Large intestine (tissue), 3 donors: ENCODE data around the gene FAM110A. TPM values are rescaled to one million over a fixed set of nuclear protein-coding genes. Genes with fewer than 3 reads are reported as not detected.
"Not testable (repeated sequence)": the region's sequence is repeated elsewhere in the genome, so short reads cannot be mapped to it uniquely, and the experiment has no call there.

Source experiments
- DNase-seq, 2 donors: peaks; one replicate each; pipeline versions ENCODE4 v3.0.0 to v3.0.0-alpha.2; 2013
- H3K27ac ChIP-seq: one replicate; pipeline ENCODE4 v1.5.1; 2013; ENCODE audit warnings: low read length
- H3K27me3 ChIP-seq: 2 replicates; pipeline ENCODE4 v1.6.1; 2013; ENCODE audit warnings: low read length; ENCODE audit not compliant: control insufficient read depth, insufficient read depth
- H3K36me3 ChIP-seq: 2 replicates; pipeline ENCODE4 v1.6.1; 2013; ENCODE audit warnings: low read length; ENCODE audit not compliant: control insufficient read depth, insufficient read depth
- H3K4me1 ChIP-seq: one replicate; pipeline ENCODE4 v1.6.1; 2013; ENCODE audit warnings: low read length; ENCODE audit not compliant: control insufficient read depth, insufficient read depth
- H3K4me3 ChIP-seq: one replicate; pipeline ENCODE4 v1.5.1; 2013; ENCODE audit warnings: low read length
- H3K9me3 ChIP-seq: one replicate; pipeline ENCODE4 v1.6.1; 2013; ENCODE audit warnings: mild to moderate bottlenecking, low read depth, low read length, moderate library complexity; ENCODE audit not compliant: control insufficient read depth
- WGBS: methylation state at CpG from one replicate; pipeline ENCODE4 v1.1.5; 2013; ENCODE audit warnings: low lambda C conversion rate; ENCODE audit not compliant: insufficient coverage; 5-methylcytosine and 5-hydroxymethylcytosine counted together
- polyA plus RNA-seq: library from polyadenylated mRNA; unstranded; fragments of 120-200 nt; gene quantifications from one replicate; pipeline ENCODE4 v1.2.1, GENCODE V29; 2013

Gene FAM110A
- polyA plus RNA-seq, 1 donor = 7.5 TPM

DNA sequence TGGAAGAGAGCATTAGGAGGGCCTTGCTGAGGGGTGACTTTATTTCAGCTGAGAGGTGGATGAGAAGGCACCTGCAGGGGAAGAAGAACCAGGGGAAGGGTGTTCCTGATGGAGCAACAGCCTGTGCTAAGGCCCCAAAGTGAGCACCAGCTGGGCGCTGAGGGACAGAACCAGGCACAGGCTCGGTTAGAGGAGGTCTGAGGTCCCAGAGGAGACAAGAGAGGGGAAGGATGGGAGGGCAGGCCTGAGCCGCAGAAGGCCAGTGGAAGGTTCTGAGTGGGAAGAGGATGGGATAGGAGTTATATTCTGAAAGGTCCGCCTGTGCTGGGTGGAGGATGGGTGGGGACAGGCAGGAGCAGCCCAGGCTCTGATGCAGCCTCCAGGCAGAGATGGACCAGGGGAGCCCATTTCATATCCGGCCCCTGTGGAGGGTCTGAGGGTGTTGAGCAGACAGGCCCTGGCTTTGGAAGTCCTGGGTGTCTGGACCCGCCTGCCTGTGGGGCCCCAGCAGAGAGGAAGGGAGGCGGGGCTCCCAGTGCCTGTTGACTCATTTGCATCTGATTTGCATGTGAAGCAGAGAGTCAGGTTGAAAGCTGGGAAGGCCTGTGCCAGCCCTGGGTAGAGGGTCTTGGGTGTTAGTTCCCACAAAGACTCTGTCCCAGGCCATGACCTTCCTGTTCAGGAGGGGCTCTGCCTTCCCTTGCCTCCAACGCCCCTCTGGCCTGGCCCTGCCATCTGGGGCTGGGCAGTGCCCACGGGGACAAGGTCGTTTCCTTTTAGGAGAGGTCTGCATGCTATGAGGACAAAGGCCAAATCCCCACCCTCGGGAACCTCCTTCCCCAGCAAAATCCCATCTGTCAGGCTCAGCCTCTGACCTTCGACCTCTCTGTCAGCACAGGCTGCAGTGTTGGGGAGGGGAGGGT, 10.6 kb upstream of the FAM110A start:
- Histone ChIP-seq H3K27me3 (no peaks in the 10 kb centered on the region), H3K27ac (no peak overlapping the region), H3K4me1 (peaks cover 11% of the 10 kb centered on the region), H3K36me3 (no peaks in the 10 kb centered on the region), H3K9me3 (no peaks in the 10 kb centered on the region), H3K4me3 (no peak overlapping the region)
- peak in 1 of 2 donors; percentile 53 for DNase-seq
- WGBS = no CpG with 5 or more reads among the region's 12 CpGs

DNA sequence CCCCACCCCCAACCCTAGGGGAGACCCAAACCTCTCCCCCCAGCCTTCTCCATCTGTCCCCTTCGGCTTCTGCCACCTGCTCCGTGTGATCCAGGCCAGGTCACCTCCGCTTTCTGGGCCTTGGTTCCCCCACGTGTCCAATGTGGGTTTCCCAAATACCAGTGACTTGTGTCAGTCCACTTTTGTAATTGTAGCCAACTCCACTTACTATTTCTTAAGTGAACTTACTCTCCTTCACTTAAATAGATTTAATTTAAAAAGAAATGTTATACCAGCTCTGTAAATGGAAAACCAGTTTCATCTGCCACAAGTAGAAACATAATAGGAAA, 10.0 kb upstream of the FAM110A start:
- WGBS = 82% methylated on average over 2 of the region's 4 CpGs
- peaks cover 11% of the 10 kb centered on the region for H3K4me1 ChIP-seq
- no peak overlapping the region for H3K4me3 ChIP-seq
- H3K9me3 ChIP-seq = no peaks in the 10 kb centered on the region
- H3K27ac ChIP-seq = no peak overlapping the region
- no peaks in the 10 kb centered on the region for H3K27me3 ChIP-seq
- no peaks in the 10 kb centered on the region for H3K36me3 ChIP-seq
- DNase-seq = no peak

DNA sequence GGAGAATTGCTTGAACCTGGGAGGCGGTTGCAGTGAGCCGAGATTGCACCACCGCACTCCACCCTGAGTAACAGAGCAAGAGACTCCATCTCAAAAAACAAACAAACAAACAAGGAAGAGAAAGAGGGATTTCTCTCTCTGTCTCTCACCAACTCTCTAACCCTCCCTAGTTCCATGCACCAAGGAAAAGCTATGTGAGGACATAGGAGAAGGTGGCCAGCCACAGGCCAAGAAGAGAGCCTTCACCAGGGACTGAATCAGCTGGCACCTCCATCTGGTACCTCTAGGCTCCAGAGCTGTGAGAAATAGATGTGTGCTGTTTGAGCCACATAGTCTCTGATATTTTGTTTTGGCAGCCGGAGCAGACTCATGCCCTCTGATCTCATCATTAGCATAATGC, 9.0 kb upstream of the FAM110A start:
- Histone ChIP-seq H3K36me3 (no peaks in the 10 kb centered on the region), H3K27ac (no peak overlapping the region), H3K27me3 (no peaks in the 10 kb centered on the region), H3K9me3 (no peaks in the 10 kb centered on the region), H3K4me1 (peaks cover 16% of the 10 kb centered on the region), H3K4me3 (no peak overlapping the region)
- no peak for DNase-seq
- 80% methylated on average over 1 of the region's 4 CpGs for WGBS

DNA sequence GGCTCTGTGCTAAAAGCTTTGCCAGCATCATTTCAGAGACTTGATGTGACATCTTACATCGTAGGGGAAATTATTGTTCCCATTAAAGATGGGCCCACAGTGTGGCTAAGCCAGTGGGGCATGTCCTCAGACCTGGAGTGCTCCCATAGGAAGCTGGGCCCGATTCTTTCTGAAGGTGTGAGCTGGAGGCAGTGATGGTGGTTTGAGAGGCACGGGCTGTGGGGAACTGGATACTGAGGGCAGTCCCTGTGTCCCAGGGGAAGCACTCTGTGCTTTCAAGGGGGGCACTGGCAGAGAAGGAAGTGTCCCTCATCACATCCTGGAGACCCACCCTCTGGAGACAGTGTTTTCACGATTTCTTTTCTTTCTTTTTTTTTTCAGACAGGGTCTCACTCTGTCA, 8.6 kb upstream of the FAM110A start:
- no CpG with 5 or more reads among the region's 4 CpGs for WGBS
- no peaks in the 10 kb centered on the region for H3K27me3 ChIP-seq
- DNase-seq = no peak
- H3K36me3 ChIP-seq = no peaks in the 10 kb centered on the region
- H3K27ac ChIP-seq = no peak overlapping the region
- no peak overlapping the region for H3K4me3 ChIP-seq
- no peaks in the 10 kb centered on the region for H3K9me3 ChIP-seq
- peaks cover 17% of the 10 kb centered on the region for H3K4me1 ChIP-seq

DNA sequence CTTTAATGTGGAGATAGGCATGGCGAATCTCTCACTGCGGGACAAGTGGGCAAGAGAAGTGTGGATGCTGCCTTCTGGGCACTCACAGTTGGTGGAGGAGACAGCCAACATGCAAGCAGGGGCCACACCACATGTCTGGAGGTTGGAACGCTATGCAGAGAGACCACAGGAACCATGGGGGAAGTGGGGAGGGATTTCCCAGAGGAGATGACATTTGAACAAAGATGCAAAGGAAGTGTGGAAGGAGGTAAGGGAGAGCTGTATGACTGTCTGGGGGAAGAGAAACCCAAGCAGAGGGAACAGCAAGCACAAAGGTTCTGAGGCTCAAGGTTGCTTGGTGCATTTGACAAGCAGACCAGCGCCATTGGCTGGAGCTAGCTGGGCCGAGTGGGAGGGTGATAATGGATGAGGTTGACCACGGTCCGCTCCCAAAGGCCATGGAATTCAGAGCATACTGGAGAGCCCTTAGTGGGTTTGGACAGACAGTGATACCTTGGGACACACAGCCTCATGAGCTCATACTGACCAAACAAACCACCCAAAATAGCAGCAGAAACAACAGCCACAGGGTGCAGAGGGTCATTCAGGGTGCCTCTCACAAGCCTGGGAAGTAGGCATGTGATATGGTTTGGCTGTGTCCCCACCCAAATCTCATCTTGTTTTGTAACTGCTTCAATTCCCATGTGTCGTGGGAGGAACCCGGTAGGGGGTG, 7.6 kb upstream of the FAM110A start:
- Histone ChIP-seq H3K27ac (no peak overlapping the region), H3K27me3 (no peaks in the 10 kb centered on the region), H3K4me1 (peaks cover 17% of the 10 kb centered on the region), H3K9me3 (no peaks in the 10 kb centered on the region), H3K4me3 (no peak overlapping the region), H3K36me3 (no peaks in the 10 kb centered on the region)
- WGBS = no CpG with 5 or more reads among the region's 9 CpGs
- no peak for DNase-seq

DNA sequence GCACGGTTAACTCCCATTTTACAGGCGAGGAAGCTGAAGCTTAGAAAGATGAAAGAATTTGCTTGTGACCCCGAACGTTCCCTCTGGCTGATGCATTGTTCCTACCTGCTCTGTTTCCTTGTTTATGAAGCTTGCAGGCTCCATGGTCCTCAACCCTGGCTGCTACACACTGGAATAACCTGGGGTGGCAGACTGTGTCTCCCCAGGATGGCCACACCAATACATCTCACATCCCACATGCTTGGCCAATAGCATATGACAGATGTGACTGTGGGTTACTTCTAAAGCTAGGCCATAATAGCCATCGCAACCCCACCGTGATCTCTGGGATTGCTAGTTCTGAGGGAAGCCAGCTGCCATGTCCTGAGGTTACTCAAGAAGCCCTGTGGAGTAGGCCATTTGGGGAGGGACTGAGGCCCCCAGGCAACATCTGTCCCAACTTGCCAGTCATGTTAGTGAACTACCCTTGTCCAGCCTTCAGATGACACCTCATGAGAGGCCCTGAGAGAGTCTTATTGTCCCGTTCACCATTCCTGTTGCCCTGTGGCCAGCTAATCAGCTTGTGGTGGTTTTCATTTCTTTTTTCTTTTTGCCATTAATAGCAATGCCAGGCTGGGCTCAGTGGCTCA, 6.7 kb upstream of the FAM110A start:
- peaks cover 17% of the 10 kb centered on the region for H3K4me1 ChIP-seq
- no peak for DNase-seq
- no peak overlapping the region for H3K4me3 ChIP-seq
- 80% methylated on average over 1 of the region's 7 CpGs for WGBS
- H3K27ac ChIP-seq = no peak overlapping the region
- H3K36me3 ChIP-seq = no peaks in the 10 kb centered on the region
- H3K27me3 ChIP-seq = no peaks in the 10 kb centered on the region
- H3K9me3 ChIP-seq = no peaks in the 10 kb centered on the region

DNA sequence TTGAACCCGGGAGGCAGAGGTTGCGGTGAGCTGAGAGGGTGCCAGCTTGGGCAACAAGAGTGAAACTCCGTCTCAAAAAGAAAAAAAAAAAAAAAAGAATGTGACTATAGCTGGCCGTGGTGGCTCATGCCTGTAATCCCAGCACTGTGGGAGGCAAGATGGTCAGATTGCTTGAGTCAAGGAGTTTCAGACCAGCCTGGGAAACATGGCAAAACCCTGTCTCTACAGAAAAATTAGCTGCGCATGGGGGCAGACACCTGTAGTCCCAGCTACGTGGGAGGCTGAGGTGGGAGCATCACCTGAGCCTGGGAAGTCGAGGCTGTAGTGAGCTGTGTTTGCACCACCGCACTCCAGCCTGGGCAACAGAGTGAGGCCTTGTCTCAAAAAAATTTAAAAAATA, 5.5 kb upstream of the FAM110A start:
- not testable (repeated sequence) for H3K4me3 ChIP-seq, H3K27ac ChIP-seq, DNase-seq, H3K36me3 ChIP-seq, H3K27me3 ChIP-seq, H3K9me3 ChIP-seq
- H3K4me1 ChIP-seq = peaks cover 12% of the 10 kb centered on the region
- no CpG with 5 or more reads among the region's 8 CpGs for WGBS

DNA sequence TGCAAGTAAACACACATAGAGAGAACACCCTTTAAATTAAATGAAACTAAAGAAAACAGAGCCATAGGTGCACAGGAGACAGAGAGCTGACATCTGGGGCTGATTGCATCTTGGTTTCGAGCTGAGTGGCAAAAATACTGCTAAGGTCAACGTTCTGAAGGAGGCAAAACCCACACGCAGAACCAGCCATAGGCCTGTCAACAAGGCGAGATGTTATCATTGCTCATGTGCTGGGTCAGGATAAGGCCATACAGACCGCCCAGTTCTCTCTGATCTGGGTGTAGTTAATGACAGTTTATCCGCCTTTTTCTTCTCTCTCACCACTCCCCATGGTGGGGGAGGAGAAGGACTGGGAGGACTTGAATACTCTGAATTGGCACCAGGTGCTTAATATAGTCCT, 4.5 kb upstream of the FAM110A start:
- H3K9me3 ChIP-seq = no peaks in the 10 kb centered on the region
- H3K27me3 ChIP-seq = no peaks in the 10 kb centered on the region
- WGBS = no CpG with 5 or more reads among the region's 6 CpGs
- peaks cover 9% of the 10 kb centered on the region for H3K4me1 ChIP-seq
- no peaks in the 10 kb centered on the region for H3K36me3 ChIP-seq
- H3K4me3 ChIP-seq = no peak overlapping the region
- peak; percentile 53 to 63 for DNase-seq
- peak overlapping the region; percentile 1 for H3K27ac ChIP-seq

DNA sequence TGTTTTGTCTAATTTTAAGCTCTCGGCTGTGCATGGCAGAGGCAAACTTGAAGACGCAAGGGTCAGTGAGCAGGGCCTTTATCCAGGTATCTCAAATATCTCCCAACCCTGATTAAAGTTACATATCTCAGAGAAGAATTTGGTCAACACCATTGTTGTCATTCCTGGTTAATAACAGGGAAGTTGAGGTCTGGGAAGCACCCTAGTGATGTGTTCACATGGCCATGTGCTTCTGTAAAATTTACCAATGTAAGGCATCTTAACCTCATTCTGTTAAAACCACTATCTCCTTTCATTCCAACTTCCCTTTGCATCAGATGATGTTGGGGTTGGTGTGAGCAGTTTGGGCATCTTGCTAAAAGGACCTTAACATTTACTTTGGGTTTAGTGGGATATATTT, 4.0 kb upstream of the FAM110A start:
- DNase-seq = no peak
- no CpG with 5 or more reads among the region's 2 CpGs for WGBS
- H3K27ac ChIP-seq = no peak overlapping the region

DNA sequence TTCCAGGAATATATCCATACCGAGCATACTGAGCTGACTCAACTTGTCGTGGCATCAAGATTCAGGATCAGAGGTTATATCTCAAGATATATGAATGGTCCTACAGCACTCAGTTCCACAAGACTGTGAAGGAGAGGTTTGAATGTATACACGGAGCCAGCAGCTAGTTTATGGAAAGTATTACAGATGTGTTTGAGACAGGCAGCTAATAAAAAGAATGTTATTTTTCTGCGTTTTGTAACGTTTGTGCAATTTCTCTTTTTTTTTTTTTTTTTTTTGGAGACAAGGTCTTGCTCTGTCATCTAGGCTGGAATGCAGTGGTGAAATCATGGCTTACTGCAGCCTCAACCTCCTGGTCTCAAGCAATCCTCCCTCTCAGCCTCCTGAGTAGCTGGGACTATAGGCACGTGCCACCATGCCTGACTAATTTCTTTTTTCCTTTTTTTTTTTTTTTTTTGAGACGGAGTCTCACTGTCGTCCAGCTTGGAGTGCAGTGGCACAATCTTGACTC, 3.4 kb upstream of the FAM110A start:
- Histone ChIP-seq H3K36me3 (no peaks in the 10 kb centered on the region), H3K4me3 (no peak overlapping the region), H3K27me3 (no peaks in the 10 kb centered on the region), H3K4me1 (peaks cover 9% of the 10 kb centered on the region), H3K27ac (no peak overlapping the region), H3K9me3 (no peaks in the 10 kb centered on the region)
- no CpG with 5 or more reads among the region's 8 CpGs for whole genome bisulfite sequencing
- DNase-seq = no peak

More for the DNA sequence above, 4.0 kb upstream of the FAM110A start:
- H3K4me1 ChIP-seq = peaks cover 9% of the 10 kb centered on the region
- H3K36me3 ChIP-seq = no peaks in the 10 kb centered on the region
- no peaks in the 10 kb centered on the region for H3K27me3 ChIP-seq
- no peaks in the 10 kb centered on the region for H3K9me3 ChIP-seq
- H3K4me3 ChIP-seq = no peak overlapping the region
